Activated CD8-positive, alpha-beta memory T cell treated with anti-CD3 and anti-CD28 coated beads, Interleukin-2, amount 50 U/mL, for 48 hours (primary cell): Measurements from ENCODE around the gene ADD2.
"Not testable (repeated sequence)": the region's sequence is repeated elsewhere in the genome, so short reads cannot be mapped to it uniquely, and the experiment has no call there.

Experiments
- DNase-seq: peaks from one replicate; pipeline ENCODE4 v3.0.0-alpha.2; 2020

ADD2 gene, protein sequence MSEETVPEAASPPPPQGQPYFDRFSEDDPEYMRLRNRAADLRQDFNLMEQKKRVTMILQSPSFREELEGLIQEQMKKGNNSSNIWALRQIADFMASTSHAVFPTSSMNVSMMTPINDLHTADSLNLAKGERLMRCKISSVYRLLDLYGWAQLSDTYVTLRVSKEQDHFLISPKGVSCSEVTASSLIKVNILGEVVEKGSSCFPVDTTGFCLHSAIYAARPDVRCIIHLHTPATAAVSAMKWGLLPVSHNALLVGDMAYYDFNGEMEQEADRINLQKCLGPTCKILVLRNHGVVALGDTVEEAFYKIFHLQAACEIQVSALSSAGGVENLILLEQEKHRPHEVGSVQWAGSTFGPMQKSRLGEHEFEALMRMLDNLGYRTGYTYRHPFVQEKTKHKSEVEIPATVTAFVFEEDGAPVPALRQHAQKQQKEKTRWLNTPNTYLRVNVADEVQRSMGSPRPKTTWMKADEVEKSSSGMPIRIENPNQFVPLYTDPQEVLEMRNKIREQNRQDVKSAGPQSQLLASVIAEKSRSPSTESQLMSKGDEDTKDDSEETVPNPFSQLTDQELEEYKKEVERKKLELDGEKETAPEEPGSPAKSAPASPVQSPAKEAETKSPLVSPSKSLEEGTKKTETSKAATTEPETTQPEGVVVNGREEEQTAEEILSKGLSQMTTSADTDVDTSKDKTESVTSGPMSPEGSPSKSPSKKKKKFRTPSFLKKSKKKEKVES

DNA sequence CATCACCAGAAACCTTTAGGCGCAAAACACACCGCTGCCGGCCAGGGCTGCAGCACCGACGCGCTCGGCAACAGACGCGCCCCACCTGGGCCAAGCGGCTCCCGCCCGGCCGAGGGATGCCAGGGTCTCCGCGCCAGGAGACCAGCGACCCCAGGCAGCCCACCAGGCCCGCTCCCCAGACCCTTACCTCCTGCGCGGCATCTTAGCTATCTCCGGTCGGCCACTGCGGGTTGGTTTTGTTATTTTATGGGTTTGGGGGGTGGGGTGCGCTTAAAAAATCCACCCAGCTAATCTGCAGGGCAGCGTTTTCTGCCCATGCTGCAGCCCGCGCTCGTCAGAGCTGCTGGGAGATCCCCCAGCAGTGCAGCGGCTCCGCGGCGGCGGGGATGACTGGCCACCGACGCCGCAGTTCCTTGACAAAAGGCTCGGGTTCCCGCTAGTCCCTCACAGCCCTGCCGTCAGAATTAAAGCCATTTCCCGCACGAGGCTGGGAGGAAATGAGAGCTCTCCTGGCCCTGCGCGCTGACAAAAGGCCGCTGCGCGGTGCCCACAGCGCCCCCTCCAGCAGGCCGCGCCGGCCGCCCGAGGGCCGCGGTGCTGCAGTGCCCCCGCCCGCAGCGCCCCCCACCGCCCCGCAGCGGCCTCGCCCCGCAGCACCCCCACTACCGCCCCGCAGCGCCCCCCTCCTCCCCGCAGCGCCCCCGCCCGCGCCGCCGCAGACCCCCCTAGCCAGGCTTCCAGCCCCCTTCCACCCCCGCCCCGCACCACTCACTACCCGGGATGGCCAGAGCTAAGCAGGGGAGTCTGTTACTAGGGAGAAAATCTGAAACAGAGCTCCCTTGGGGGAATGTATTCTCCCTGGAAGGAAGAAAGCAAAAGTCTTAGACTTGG lies at the start of gene ADD2:
ADD2 (minus strand) TSS at position 502 of the 891 bp plus-strand sequence. CDS start 61,792 bp downstream, outside the sequence.
- peak; percentile 76 for DNase-seq

DNA sequence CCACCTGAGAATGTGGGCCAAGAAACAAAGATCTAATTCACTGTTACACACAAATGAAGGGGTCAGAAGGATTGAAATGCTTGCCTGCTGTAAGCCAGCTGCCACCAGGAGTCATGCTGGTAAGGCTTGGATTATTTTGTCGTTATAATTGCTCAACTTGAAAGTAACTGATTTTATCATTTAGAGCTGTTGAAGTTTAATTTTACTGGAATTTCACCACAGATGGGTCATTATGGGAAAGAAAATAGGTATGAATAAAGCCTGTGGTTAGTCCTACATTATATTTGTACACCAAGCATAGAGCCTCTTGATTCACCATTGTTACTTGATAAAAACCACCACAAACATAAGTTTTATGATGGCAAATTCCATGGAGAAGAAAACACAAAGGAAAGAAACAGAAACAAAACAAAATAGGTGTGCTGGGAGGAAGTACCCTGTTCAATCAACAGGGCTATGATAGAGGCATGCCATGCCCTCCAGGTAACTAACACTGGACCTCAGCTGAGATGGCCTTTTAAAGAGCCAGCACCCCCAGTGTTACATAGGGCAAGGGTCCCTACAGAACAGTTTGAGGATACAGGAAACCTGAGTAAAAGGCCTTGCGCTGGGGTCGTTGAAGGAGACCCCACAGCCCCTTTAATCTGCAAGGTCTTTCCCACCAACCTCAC lies 49.4 kb upstream of the ADD2 start:
- DNase-seq, result no peak

DNA sequence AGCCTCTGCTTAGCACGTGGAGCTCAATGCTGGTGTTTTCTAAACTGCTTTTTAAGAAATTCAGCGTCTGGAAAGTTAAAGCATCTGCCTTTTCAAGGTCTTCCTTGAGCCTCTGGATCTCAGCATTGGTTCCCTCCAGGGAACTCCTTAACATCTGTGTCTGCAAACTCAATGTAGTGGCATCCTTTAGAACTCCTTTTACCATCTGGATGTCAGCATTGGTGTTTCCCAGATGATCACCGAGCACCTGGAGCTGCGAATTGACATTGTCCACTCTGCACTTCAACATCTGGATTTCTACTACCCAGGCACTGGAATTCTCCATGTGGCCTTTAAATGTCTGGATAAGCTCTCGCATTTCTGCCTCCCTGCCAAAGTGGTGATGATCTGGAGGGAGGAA lies 48.7 kb upstream of the ADD2 start:
- DNase-seq, result no peak

DNA sequence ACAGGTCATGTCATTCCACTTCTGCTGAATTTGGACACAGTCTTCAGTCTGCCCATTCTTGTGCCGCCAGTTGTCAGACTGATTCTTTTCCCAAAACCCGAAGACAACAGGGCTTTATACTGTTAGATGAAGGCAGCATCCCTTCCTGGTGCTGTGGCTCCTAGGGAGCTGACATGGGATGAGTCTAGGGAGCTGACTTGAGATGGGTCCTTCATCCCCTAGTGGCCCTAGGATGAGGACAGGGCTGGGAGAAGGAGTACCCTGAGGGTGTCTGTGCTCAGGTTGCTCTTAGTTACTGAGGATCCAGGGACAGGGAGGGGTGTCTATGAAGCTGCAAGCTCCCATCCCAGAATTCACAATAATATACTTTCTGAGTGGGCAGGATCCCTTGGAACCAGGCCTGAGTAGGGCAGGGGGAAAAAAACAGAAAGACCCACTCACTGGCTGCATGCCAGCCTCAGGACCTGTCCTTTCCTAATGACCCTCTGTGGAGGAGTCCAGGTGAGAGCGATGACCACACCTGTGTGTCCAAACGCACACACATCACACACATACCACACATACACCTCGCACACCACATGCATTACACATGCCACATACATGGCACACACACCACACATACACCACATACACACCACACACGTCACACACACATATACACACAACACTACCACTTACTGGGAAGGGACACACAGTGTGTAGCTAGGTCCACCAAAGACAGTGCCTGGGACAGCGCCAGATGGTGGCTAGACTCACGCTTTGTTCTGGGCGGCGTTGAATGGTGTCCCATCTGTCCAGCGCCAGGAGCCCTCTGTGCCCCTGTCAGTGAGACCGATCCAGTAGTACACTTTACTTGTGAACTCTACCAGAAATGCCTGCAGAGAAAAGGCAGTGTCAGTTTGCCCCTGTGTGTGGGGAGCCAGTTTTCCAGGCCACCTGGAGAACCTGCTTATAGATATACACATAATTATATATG lies 41.3 kb upstream of the ADD2 start:
- no peak for DNase-seq

DNA sequence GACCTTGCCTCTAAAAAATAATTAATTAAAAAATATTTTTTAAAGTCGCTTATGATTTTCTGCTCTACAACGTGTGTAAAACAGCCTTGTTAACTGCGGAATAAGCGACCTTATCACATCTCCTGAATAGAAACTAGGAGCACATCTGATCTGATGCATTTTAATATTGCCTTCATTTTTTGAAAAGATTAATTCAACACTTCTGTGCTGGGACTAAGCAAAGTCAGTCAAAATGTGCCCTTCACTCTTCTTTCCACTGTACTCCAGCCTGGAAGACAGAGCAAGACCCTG lies 39.8 kb upstream of the ADD2 start:
- no peak for DNase-seq

DNA sequence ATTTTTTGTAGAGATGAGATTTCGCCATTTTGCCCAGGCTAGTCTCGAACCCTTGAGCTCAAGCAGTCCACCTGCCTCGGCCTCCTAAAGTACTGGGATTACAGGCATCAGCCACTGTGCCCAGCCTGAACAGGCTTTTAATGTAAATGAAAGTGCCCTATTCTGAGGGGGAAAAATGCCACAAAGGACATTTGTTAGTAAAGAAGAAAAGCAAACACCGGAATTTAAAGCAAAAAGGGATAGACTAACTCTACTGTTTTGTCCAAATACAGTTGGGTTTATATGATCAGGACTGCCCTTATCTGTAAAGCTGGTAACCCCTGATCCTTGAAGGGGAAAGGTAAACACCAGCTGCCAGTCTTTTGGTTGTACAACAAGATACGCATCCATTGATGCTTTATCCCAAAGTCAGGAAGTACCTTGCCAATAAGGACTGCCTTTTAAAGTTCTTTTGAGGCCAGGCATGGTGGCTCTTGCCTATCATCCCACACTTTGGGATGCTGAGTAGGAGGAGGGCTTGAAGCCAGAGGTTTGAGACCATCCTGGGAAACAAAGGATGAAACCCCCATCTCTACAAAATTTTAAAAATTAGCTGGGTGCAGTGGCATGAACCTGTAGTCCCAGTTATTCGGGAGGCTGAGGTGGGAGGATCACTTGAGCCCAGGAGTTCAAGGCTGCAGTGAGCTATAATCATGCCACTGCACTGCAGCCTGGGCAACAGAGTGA lies 39.3 kb upstream of the ADD2 start:
- DNase-seq, result no peak

DNA sequence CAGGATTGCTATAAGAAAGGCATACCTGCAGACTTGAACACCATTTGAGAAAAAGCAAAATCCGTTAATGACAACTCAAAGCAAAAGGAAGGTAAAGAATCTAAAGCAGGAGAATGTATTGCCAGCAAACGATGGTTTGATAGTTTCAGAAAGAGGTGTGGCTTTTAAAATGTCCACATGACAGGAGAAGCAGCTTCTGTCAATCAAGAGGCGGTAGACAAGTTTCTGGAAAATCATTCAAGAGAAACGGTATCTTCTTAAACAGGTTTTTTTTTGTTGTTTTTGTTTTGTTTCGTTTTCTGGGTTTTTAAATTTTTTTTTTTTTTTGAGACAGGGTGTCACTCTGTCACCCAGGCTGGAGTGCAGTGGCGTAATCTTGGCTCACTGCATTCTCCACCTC lies 38.6 kb upstream of the ADD2 start:
- DNase-seq, result no peak

DNA sequence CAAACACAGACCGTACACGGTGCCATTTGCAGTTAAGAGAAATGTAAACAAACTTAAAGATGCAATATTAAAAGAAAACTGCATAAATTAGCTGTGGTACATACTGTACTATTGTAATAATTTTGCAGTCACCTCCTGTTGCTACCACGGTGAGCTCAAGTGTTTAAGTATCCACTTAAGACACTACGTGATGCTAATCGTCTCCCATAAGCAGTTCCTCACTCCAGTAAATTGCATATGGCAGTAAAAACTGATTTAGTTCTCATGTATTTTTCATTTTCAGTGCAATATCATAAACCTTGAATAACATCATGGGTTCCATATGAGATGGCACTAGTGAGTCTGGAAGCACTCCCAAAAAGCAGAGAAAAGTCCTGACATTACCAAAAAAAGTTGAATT lies 38.0 kb upstream of the ADD2 start:
- no peak for DNase-seq

DNA sequence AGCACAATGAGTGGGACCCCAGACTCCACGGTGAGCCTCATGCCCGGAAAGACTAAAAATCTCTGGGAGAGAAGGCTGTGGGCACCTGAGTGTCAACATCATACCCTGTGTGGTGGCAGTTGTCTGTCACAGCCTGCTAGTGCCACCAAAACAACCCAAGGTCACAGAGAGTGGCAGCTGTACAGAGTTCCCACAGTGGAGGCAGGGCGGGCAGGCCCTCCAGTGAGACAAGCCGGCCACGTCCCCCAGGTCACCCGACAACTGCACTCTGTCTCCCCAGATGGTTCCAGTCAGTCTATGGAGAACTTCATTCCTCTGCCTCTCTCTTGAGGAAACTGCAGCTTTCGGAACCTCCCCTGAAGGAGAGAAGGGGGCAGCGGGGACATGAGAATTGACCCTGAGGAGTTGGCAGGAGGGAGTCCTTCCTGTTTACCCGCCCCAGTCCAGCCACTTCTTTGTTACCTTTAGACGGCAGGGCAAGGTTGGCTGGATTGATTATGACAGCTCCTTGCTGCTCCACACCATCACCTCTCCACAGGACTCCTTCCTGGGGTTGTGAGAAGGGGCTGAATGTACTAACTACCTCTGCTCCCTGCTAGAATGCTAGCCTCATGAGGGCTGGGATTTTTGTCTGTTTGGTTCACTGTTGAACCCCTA lies 33.7 kb upstream of the ADD2 start:
- DNase-seq, result no peak

DNA sequence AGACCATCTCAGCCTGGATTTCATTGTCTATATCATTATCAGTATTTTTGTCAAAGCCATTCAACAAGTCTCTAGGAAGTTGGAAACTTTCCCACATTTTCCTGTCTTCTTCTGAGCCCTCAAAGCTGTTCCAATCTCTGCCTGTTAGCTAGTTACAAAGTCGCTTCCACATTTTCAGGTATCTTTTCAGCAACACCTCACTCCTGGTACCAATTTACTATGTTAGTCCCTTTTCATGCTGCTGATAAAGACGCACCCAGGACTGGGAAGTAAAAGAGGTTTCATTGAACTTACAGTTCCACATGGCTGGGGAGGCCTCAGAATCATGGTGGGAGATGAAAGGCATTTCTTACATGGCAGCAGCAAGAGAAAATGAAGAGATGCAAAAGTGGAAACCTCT lies 31.7 kb upstream of the ADD2 start:
- DNase-seq, result no peak

DNA sequence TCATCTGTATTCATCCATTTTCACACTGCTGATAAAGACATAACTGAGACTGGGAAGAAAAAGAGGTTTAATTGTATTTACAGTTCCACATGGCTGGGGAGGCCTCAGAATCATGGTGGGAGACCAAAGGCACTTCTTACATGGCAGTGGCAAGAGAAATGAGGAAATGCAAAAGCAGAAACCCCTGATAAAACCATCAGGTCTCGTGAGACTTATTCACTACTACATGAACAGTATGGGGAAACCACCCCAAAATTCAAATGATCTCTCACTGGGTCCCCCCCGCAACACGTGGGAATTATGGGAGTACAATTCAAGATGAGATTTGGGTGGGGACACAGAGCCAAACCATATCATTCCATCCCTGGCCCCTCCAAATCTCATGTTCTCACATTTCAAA lies 30.0 kb upstream of the ADD2 start:
- not testable (repeated sequence) for DNase-seq

DNA sequence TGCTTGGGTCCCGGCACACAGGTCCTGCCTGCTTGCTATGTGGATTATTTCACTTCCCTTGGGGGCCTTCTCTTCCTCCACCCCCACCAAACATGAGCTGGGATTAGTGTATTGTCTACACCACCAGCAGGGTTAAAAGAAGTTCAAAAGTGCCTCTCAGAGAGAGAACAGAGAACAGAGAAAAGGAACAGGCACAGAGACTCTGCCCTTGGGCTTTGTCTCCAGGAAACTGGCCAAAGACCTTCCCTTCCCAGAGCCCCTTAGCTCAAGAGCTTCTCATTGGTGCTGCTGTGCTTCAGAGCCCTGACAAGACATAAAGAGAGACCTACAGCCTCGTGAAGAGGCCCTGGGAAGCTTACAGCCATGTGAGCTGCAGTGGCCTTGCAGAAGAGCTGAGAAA lies 29.5 kb upstream of the ADD2 start:
- no peak for DNase-seq

DNA sequence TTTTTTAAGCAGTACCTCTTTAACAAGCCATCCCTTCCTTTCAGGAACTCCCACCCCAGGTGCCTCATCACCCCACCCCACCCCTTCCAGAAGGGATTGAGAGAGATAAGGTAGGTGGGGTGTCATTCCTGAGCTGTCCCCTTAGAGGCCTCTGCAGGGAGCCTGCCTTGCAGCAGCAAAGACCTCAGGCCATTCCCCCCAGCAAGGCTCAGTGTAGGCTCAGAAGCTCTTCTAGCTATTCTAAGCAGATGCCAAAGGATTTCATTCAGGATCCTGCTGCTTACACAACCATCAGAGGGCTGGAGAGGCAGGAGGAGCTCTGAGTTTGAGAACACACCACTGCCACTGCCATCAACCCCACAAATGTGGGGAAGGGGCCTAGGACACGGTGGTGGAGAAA lies 28.3 kb upstream of the ADD2 start:
- no peak for DNase-seq

DNA sequence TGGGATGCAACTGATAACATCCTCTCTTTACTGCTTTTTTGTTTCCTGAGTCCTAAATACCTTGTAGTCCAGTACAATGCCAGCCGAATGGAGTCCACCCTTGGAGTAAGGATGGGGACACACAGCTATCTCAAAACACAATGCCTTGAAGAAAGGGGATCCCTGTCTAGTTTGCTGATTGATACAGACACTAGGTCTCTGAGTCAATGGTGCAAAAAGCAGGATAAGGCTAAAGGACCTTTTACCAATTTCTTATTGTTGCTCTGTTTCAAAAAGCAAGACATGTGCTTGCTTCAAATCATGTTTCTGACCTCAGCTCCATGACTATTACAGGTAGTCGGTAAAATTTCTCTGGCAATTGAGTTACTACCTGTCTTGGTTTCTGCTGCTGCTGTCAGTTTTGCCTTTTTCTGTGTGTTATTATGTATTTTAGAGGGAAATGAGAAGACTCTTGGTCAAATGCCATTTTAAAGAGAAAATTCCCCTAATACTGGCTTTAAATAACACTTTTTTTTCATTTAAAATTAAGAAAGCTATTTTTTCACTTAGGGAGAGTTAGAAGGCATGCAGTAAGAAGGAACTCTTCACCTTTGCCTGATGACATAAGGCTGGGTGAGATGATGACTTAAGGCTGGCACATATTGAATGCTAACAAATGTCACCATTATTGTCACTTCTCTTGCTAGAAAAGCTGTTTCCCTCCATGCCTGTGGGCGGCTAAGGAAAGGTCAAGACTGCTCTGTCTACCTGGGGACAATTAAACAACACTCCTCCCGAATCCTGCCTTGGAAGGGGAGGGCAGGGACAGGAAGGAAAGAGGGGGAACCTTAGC lies 27.4 kb upstream of the ADD2 start:
- no peak for DNase-seq

DNA sequence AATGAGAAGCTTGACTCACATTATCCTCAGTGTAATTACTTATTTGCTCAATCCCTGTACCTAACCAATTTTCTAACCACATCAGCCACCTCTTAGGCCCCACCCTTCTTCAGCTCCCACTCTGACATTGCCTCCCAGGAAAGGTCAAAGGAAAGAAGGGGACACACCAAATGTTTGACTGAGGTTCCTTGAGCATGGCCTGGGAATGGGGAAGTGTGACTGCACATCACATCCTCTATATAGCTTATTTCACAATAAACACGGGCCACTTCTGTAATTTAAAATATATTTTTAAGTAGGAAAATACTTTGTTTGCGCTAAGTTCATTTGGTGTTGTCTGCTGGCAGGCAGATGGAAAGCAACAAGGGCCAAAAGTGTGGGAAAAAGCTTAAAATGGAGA lies 25.4 kb upstream of the ADD2 start:
- DNase-seq, result no peak

DNA sequence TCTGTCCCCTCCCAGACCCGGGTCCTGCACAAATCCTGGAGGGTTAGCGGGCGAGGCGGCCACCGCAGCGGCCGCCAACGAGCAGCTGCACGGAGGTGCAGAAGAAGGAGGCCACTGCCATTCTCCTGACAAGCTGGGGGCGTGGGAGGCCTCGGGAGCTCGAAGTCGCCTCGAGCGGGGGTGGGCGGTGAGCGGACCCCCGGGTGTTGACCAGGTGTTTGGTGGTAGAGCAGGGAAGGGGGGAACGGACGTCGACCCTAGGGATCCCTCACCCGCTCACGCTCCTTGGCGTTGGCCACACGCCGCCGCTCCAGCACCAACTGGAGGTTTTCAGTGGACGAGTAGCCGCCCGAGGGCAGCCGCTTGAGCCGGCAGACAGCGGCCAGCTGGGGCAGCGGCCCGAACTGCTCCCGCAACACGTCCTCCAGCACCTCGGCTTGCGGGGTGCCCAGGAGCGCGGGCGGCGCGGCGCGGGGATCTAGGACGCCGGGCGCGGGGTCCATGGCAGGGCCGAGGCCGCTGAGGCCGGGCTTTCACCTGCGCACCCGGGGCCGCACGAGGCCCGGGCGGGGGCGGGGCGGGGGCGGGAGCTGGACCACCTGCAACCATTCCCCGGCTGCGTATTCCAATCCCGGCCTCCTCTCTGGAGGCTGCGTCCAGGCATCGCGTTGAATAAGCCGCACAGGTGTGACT lies 22.3 kb upstream of the ADD2 start, which contains the start of gene FIGLA:
FIGLA (minus strand) TSS at position 508 of the 693 bp plus-strand sequence; CDS start at position 503, 5 bp downstream.
- DNase-seq, result no peak

DNA sequence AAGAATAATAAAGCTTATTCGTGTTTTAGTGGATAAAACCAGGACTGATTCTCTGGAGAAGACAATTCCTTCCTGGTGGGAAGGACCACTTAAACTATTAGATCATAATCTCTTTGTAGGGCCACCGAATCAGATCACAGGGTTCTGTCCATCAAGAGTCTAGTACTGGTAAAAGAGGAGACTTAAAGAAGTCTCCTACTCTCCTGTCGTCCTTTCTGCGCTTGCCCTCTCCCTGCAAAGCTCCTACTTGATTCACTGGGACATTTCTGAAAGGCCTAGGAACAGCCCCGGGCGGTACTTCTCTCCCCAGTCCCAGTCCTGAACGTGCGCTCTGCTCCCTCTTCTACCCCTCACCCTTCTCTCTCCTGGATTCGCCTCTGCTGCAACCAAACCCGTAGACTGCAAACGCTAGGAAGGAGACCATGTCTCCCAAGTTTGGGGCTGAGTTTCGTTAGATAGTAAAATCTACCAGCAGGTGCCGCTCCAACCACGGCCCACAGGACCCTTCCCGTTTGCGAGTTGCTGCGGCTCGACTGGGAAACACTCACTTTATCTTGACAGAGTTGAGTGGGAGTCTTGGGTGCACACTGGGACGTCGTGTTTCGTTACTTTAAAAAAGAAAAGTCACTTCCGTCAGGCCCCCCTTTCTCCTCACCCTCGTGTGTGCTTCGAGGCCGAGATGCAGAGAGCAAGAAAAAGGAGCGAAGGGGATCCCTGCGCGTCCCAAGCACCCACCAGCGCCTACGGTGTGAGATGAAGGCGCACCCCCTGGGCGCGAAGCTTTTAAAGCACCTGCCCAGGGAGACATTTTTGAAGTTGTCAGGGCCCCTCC lies 21.5 kb upstream of the ADD2 start:
- DNase-seq, result peak; percentile 83
